HFFc6 (cell line): ENCODE results near the gene LRRIQ1. TPM values are rescaled to one million over a fixed set of nuclear protein-coding genes. Genes with fewer than 3 reads are reported as not detected.

ENCODE experiments used
- DNase-seq: peaks from one replicate; pipeline ENCODE4 v3.0.0-alpha.2; 2018
- H3K27ac Mint-ChIP-seq: 2 replicates; pipeline ENCODE4 v1.8.0; 2020; ENCODE audit warnings: mild to moderate bottlenecking, mixed read lengths
- H3K27me3 Mint-ChIP-seq: 2 replicates; pipeline ENCODE4 v1.8.0; 2021; ENCODE audit warnings: mild to moderate bottlenecking, moderate library complexity, mixed read lengths; ENCODE audit not compliant: insufficient read depth
- H3K36me3 Mint-ChIP-seq: 2 replicates; pipeline ENCODE4 v1.8.0; 2021; ENCODE audit warnings: low read depth, mixed read lengths
- H3K4me1 Mint-ChIP-seq: 2 replicates; pipeline ENCODE4 v1.8.0; 2020; ENCODE audit warnings: low read depth, mixed read lengths
- H3K4me3 Mint-ChIP-seq: 2 replicates; pipeline ENCODE4 v1.8.0; 2020; ENCODE audit warnings: mild to moderate bottlenecking, moderate library complexity, mixed read lengths
- H3K9me3 Mint-ChIP-seq: 2 replicates; pipeline ENCODE4 v1.8.0; 2020; ENCODE audit warnings: mild to moderate bottlenecking, mixed read lengths
- CTCF ChIP-seq: fragments of 200-600 bp; sonication (generic); IDR thresholded peaks from 2 replicates; pipeline ENCODE4 v1.5.0; 2021; ENCODE audit warnings: antibody characterized with exemption, mild to moderate bottlenecking
- total RNA-seq, 6 experiments: library from RNA; stranded (reverse); fragmentation: NEBNext Ultra II Directional; extraction: Animal tissue kit (Norgen Biotek cat#: 25700); gene quantifications; 2 replicates in 1 of 6; 3 replicates in 5 of 6; pipeline ENCODE4 v1.2.3, GENCODE V29; 2021

LRRIQ1 gene
- total RNA-seq, 6 experiments from 2014 or later = 0.21 to 0.57 TPM; not detected in 4

- H3K4me1 Mint-ChIP-seq = peaks cover 8% of the 10 kb centered on the region; the same call in 1 of the 2 replicates
- TF ChIP-seq CTCF = no peak
- no peaks in the 10 kb centered on the region for H3K36me3 Mint-ChIP-seq
- no peak for DNase-seq
- no peak within 1 kb of the TSS for H3K27ac Mint-ChIP-seq
- peak within 1 kb of the TSS; percentile 88 for H3K4me3 Mint-ChIP-seq
- H3K9me3 Mint-ChIP-seq = no peaks in the 10 kb centered on the region; the same call in 1 of the 2 replicates
- peaks cover 16% of the 10 kb centered on the region; the same call in 1 of the 2 replicates for H3K27me3 Mint-ChIP-seq
These were observed 244.2 kb downstream of the LRRIQ1 start, which contains the start of gene ALX1 for GRCh38 chr12:85280165-85280983. ALX1 (plus strand) TSS chr12:85280220; CDS start chr12:85280262, 42 bp downstream.

- H3K36me3 Mint-ChIP-seq = no peaks in the 10 kb centered on the region
- no peak for TF ChIP-seq CTCF
- peak overlapping the region; percentile 88 for H3K4me3 Mint-ChIP-seq
- DNase-seq = no peak
- peaks cover 16% of the 10 kb centered on the region; the same call in 1 of the 2 replicates for H3K27me3 Mint-ChIP-seq
- peaks cover 8% of the 10 kb centered on the region; the same call in 1 of the 2 replicates for H3K4me1 Mint-ChIP-seq
- H3K9me3 Mint-ChIP-seq = no peaks in the 10 kb centered on the region; the same call in 1 of the 2 replicates
- no peak overlapping the region for H3K27ac Mint-ChIP-seq
These were observed 245.0 kb downstream of the LRRIQ1 start for GRCh38 chr12:85280984-85281630.

GRCh38 chr12:85281636-85282312, 245.6 kb downstream of the LRRIQ1 start:
- Mint-ChIP-seq H3K27me3 (peaks cover 14% of the 10 kb centered on the region; the same call in 1 of the 2 replicates), H3K27ac (no peak overlapping the region), H3K4me3 (no peak overlapping the region), H3K4me1 (peaks cover 8% of the 10 kb centered on the region; the same call in 1 of the 2 replicates), H3K36me3 (no peaks in the 10 kb centered on the region), H3K9me3 (no peaks in the 10 kb centered on the region; the same call in 1 of the 2 replicates)
- no peak for TF ChIP-seq CTCF
- DNase-seq = no peak

GRCh38 chr12:85283560-85283959, 247.4 kb downstream of the LRRIQ1 start:
- no peak for TF ChIP-seq CTCF
- H3K4me1 Mint-ChIP-seq = peaks cover 8% of the 10 kb centered on the region; the same call in 1 of the 2 replicates
- DNase-seq = no peak
- H3K9me3 Mint-ChIP-seq = no peaks in the 10 kb centered on the region; the same call in 1 of the 2 replicates
- no peaks in the 10 kb centered on the region for H3K36me3 Mint-ChIP-seq
- H3K4me3 Mint-ChIP-seq = no peak overlapping the region
- H3K27ac Mint-ChIP-seq = no peak overlapping the region
- peaks cover 12% of the 10 kb centered on the region; the same call in 1 of the 2 replicates for H3K27me3 Mint-ChIP-seq

Other genes starting within 250 kb of the LRRIQ1 start
- gene SLC6A15, start 123.6 kb upstream of the LRRIQ1 start, total RNA-seq = not detected
- not detected for gene TSPAN19, start 74 bp upstream of the LRRIQ1 start, total RNA-seq
- gene ALX1, start 243.9 kb downstream of the LRRIQ1 start, total RNA-seq = not detected